Stimulated activated CD4-positive, alpha-beta T cell treated with anti-CD3 and anti-CD28 coated beads, Interleukin-4, amount 100 ng/mL, for 24 hours (primary cell): ENCODE results near the gene OR6K6.

Source experiments
- DNase-seq: peaks from one replicate; pipeline ENCODE4 v3.0.0-alpha.2; 2020

The OR6K6 gene

DNA sequence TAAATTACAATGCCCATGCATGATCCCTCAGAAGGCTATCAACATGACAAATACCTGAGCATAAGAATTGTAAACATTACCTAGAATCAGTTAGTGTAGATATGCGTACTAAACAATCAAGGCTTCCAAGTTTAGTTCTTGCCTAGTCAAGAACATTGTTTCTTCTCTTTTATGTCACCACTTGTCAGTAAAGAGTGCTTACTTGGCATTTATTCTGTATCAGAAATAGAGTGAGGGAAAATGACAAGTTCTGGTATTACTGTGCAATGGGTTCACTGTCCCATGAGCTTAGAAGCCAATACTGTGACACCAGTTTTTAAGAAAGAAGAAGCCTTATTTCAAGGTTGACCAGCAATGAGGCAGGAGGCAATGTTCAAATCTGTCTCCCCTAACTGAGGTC is 49.2 kb downstream of the OR6K6 start:
- DNase-seq, result no peak
